GM21619 (cell line): ENCODE data around the gene MMP11.
"Not testable (repeated sequence)": the region's sequence is repeated elsewhere in the genome, so short reads cannot be mapped to it uniquely, and the experiment has no call there.

ENCODE experiments used
- ATAC-seq: cut with Tn5 transposase; IDR thresholded peaks from one replicate; pipeline ENCODE4 v1.9.1; 2021; ENCODE audit not compliant: unreplicated experiment

The MMP11 gene

GRCh38 chr22:23772649-23773473 is at the start of gene MMP11:
Gene MMP11 (plus strand): TSS chr22:23772849. CDS start chr22:23772871, 22 bp downstream.
- ATAC-seq, result no peak

GRCh38 chr22:23728108-23728507 is 44.5 kb upstream of the MMP11 start:
- ATAC-seq, result not testable (repeated sequence)

GRCh38 chr22:23737696-23738095 is 35.0 kb upstream of the MMP11 start:
- ATAC-seq, result no peak

GRCh38 chr22:23742505-23743264 is 30.0 kb upstream of the MMP11 start:
- ATAC-seq, result no peak

- no peak for ATAC-seq
Observed at GRCh38 chr22:23743303-23743705, 29.3 kb upstream of the MMP11 start.

- no peak for ATAC-seq
Observed at GRCh38 chr22:23744001-23744400, 28.6 kb upstream of the MMP11 start.

GRCh38 chr22:23744485-23744884 is 28.2 kb upstream of the MMP11 start:
- no peak for ATAC-seq

- no peak for ATAC-seq
Observed at GRCh38 chr22:23745791-23746190, 26.9 kb upstream of the MMP11 start.

- no peak for ATAC-seq
Observed at GRCh38 chr22:23749841-23750301, 22.8 kb upstream of the MMP11 start.

- ATAC-seq, result no peak
Observed at GRCh38 chr22:23750367-23750713, 22.3 kb upstream of the MMP11 start.

- ATAC-seq, result peak; percentile 76
Observed at GRCh38 chr22:23750714-23751440, 21.8 kb upstream of the MMP11 start, which contains the start of gene ZNF70. Gene ZNF70 (minus strand): TSS chr22:23751112. CDS start chr22:23745140, 5,972 bp downstream.

GRCh38 chr22:23751441-23751996 is 21.1 kb upstream of the MMP11 start:
- ATAC-seq, result peak; percentile 12

- no peak for ATAC-seq
Observed at GRCh38 chr22:23752090-23752691, 20.5 kb upstream of the MMP11 start.

GRCh38 chr22:23752750-23753149 is 19.9 kb upstream of the MMP11 start:
- no peak for ATAC-seq

- no peak for ATAC-seq
Observed at GRCh38 chr22:23753385-23753784, 19.3 kb upstream of the MMP11 start.

GRCh38 chr22:23754220-23754919 is 18.3 kb upstream of the MMP11 start, which contains the start of gene VPREB3:
Gene VPREB3 (minus strand): TSS chr22:23754425. CDS start chr22:23754363, 62 bp downstream.
- no peak for ATAC-seq

GRCh38 chr22:23754980-23755636 is 17.5 kb upstream of the MMP11 start:
- ATAC-seq, result no peak

- ATAC-seq, result no peak
Observed at GRCh38 chr22:23755711-23756110, 16.9 kb upstream of the MMP11 start.

- no peak for ATAC-seq
Observed at GRCh38 chr22:23756891-23757290, 15.8 kb upstream of the MMP11 start.
